GM23338 (cell line): ENCODE data around the gene OBI1. TPM values are rescaled to one million over a fixed set of nuclear protein-coding genes. Genes with fewer than 3 reads are reported as not detected.

ENCODE experiments used
- ATAC-seq: fragments of 200-7000 bp; cut with Tn5 transposase; 3 replicates; pipeline ENCODE4 v1.9.1; 2020
- DNase-seq: peaks from one replicate; pipeline ENCODE4 v3.0.0-alpha.2; 2015; ENCODE audit warnings: low spot score
- H2AFZ ChIP-seq: fragments of 200-600 bp; sonication (generic); 2 replicates; pipeline ENCODE4 v1.8.0; 2016; ENCODE audit warnings: antibody characterized with exemption, mild to moderate bottlenecking, moderate library complexity
- H3F3A ChIP-seq: fragments of 200-600 bp; sonication (generic); replicated peaks from 2 replicates; pipeline ENCODE4 v1.8.0; 2017; ENCODE audit warnings: antibody characterized with exemption, mixed run types, low read depth
- H3K27ac ChIP-seq: fragments of 200-600 bp; sonication (generic); 2 replicates; pipeline ENCODE4 v1.6.1; 2016; ENCODE audit warnings: low read depth
- H3K27me3 ChIP-seq: fragments of 200-600 bp; sonication (generic); 2 replicates; pipeline ENCODE4 v1.8.0; 2016; ENCODE audit warnings: mild to moderate bottlenecking, mixed run types, moderate library complexity; ENCODE audit not compliant: insufficient read depth
- H3K36me3 ChIP-seq: fragments of 200-600 bp; sonication (generic); 2 replicates; pipeline ENCODE4 v1.8.0; 2016; ENCODE audit warnings: mild to moderate bottlenecking; ENCODE audit not compliant: insufficient read depth
- H3K4me1 ChIP-seq: fragments of 200-600 bp; sonication (generic); 2 replicates; pipeline ENCODE4 v1.8.0; 2016; ENCODE audit warnings: mild to moderate bottlenecking, moderate library complexity; ENCODE audit not compliant: insufficient read depth
- H3K4me2 ChIP-seq: fragments of 200-600 bp; sonication (generic); 2 replicates; pipeline ENCODE4 v1.7.1; 2017; ENCODE audit warnings: mixed run types
- H3K4me3 ChIP-seq: fragments of 200-600 bp; sonication (generic); 2 replicates; pipeline ENCODE4 v1.6.1; 2016; ENCODE audit warnings: mixed run types
- H3K79me2 ChIP-seq: fragments of 200-600 bp; sonication (generic); replicated peaks from 2 replicates; pipeline ENCODE4 v1.8.0; 2017; ENCODE audit warnings: mild to moderate bottlenecking; ENCODE audit not compliant: insufficient read depth
- H3K9me2 ChIP-seq: fragments of 200-600 bp; sonication (generic); 2 replicates; pipeline ENCODE4 v1.8.0; 2017; ENCODE audit not compliant: insufficient read depth
- H4K20me1 ChIP-seq: fragments of 200-600 bp; sonication (generic); replicated peaks from 2 replicates; pipeline ENCODE4 v1.8.0; 2017; ENCODE audit warnings: mild to moderate bottlenecking; ENCODE audit not compliant: insufficient read depth
- H3K27ac Mint-ChIP-seq: 2 replicates; pipeline ENCODE4 v1.8.0; 2020; ENCODE audit warnings: inconsistent platforms, mild to moderate bottlenecking, moderate library complexity, mixed read lengths
- H3K27me3 Mint-ChIP-seq: 3 replicates; pipeline ENCODE4 v1.8.0; 2022; ENCODE audit warnings: low read depth, mild to moderate bottlenecking, moderate library complexity, mixed read lengths, inconsistent platforms; ENCODE audit not compliant: insufficient read depth, poor library complexity
- H3K36me3 Mint-ChIP-seq: 3 replicates; pipeline ENCODE4 v1.8.0; 2021; ENCODE audit warnings: low read depth, mild to moderate bottlenecking, inconsistent platforms, moderate library complexity, mixed read lengths
- H3K4me1 Mint-ChIP-seq: 3 replicates; pipeline ENCODE4 v1.8.0; 2020; ENCODE audit warnings: mild to moderate bottlenecking, inconsistent platforms, mixed read lengths
- H3K4me3 Mint-ChIP-seq: 3 replicates; pipeline ENCODE4 v1.8.0; 2021; ENCODE audit warnings: moderate library complexity, mild to moderate bottlenecking, inconsistent platforms, mixed read lengths
- H3K9me3 Mint-ChIP-seq: 3 replicates; pipeline ENCODE4 v1.8.0; 2020; ENCODE audit warnings: moderate library complexity, mild to moderate bottlenecking, inconsistent platforms, mixed read lengths
- CREB1 ChIP-seq: fragments of 250-450 bp; sonication (Bioruptor Pico); IDR thresholded peaks from 2 replicates; pipeline ENCODE4 v1.5.0; 2020; ENCODE audit warnings: low read depth, mild to moderate bottlenecking, moderate library complexity
- ETS1 ChIP-seq: IDR thresholded peaks from 2 replicates; pipeline ENCODE4 v1.6.1; 2016; ENCODE audit warnings: antibody characterized with exemption
- EZH2 ChIP-seq: fragments of 200-600 bp; sonication (generic); IDR thresholded peaks from one replicate; pipeline ENCODE4 v1.8.0; 2017; ENCODE audit warnings: antibody characterized with exemption, mild to moderate bottlenecking, low read depth; ENCODE audit not compliant: unreplicated experiment
- EZH2phosphoT487 ChIP-seq: fragments of 200-600 bp; sonication (generic); IDR thresholded peaks from one replicate; pipeline ENCODE4 v1.8.1; 2018; ENCODE audit warnings: antibody characterized with exemption; ENCODE audit not compliant: unreplicated experiment
- JUNB ChIP-seq: IDR thresholded peaks from one replicate; pipeline ENCODE4 v1.6.1; 2016; ENCODE audit warnings: antibody characterized with exemption; ENCODE audit not compliant: unreplicated experiment
- NANOG ChIP-seq: IDR thresholded peaks from 2 replicates; pipeline ENCODE4 v1.6.1; 2016; ENCODE audit warnings: antibody characterized with exemption, borderline replicate concordance
- POLR2AphosphoS5 ChIP-seq: IDR thresholded peaks from 2 replicates; pipeline ENCODE4 v1.6.1; 2016; ENCODE audit warnings: antibody characterized with exemption, low read depth
- STAT1 ChIP-seq: IDR thresholded peaks from one replicate; pipeline ENCODE4 v1.6.1; 2016; ENCODE audit warnings: antibody characterized with exemption; ENCODE audit not compliant: unreplicated experiment
- ZNF114 ChIP-seq: fragments of 250-450 bp; sonication (Bioruptor Pico); IDR thresholded peaks from 2 replicates; pipeline ENCODE4 v1.5.0; 2020; ENCODE audit warnings: mild to moderate bottlenecking, moderate library complexity
- ZNF331 ChIP-seq: fragments of 250-450 bp; sonication (Bioruptor Pico); IDR thresholded peaks from 2 replicates; pipeline ENCODE4 v1.5.0; 2020; ENCODE audit warnings: low read depth, mild to moderate bottlenecking, moderate library complexity
- ZNF462 ChIP-seq: fragments of 250-450 bp; sonication (Bioruptor Pico); IDR thresholded peaks from 2 replicates; pipeline ENCODE4 v1.5.0; 2020; ENCODE audit warnings: mild to moderate bottlenecking, moderate library complexity
- polyA plus RNA-seq: library from polyadenylated mRNA; unstranded; fragments of >200 nt; fragmentation: Nextera tagmentation; extraction: Ambion mirVana; gene quantifications from 2 replicates; pipeline ENCODE4 v1.2.1, GENCODE V29; 2016
- total RNA-seq: library from RNA; depleted of rRNA; stranded (reverse); fragments of >200 nt; shearing (Covaris generic); gene quantifications from 2 replicates; pipeline ENCODE4 v1.2.3, GENCODE V29; 2014
- TF ChIP-seq, protein P1 (sequence below): IDR thresholded peaks from one replicate; pipeline ENCODE4 v1.6.1; 2018; ENCODE audit warnings: antibody characterized with exemption; ENCODE audit not compliant: unreplicated experiment
- TF ChIP-seq, protein P2 (sequence below), 2 experiments: fragments of 200-600 bp in 1 of 2; sonication (generic) in 1 of 2; conservative IDR thresholded peaks; 2 replicates each; pipeline versions ENCODE4 v1.5.1 to v1.6.1; 2016 to 2017; ENCODE audit warnings: antibody characterized with exemption in 2 of 2, low read depth in 2 of 2, mild to moderate bottlenecking in 2 of 2, moderate library complexity in 1 of 2

Gene OBI1
- total and polyA plus RNA-seq, 2 experiments from 2014 or later: 8.2 to 11.1 TPM

GRCh38 chr13:78662467-78662866 lies 3.5 kb upstream of the OBI1 start:
- Histone ChIP-seq H3K36me3 (no peaks in the 10 kb centered on the region), H2AFZ (no peak overlapping the region), H3F3A (no peaks in the 10 kb centered on the region), H3K4me1 (peaks cover 13% of the 10 kb centered on the region), H3K9me2 (no peaks in the 10 kb centered on the region), H3K4me2 (no peak overlapping the region), H4K20me1 (peaks cover 1% of the 10 kb centered on the region; the same call in 1 of the 2 replicates), H3K79me2 (peaks cover 1% of the 10 kb centered on the region), H3K4me3 (no peak overlapping the region), H3K27ac (no peak overlapping the region), H3K27me3 (peaks cover 28% of the 10 kb centered on the region)
- no peak overlapping the region for H3K4me3 Mint-ChIP-seq
- H3K27ac Mint-ChIP-seq: no peak overlapping the region
- TF ChIP-seq ETS1 (no peak), NANOG (no peak), CREB1 (CRISPR knock-in tag) (no peak), EZH2 (no peak), ZNF462 (CRISPR knock-in tag) (no peak), ZNF331 (CRISPR knock-in tag) (no peak), ZNF114 (CRISPR knock-in tag) (no peak), POLR2AphosphoS5 (no peak), JUNB (no peak), EZH2phosphoT487 (no peak), STAT1 (no peak)
- TF ChIP-seq, protein P1, sequence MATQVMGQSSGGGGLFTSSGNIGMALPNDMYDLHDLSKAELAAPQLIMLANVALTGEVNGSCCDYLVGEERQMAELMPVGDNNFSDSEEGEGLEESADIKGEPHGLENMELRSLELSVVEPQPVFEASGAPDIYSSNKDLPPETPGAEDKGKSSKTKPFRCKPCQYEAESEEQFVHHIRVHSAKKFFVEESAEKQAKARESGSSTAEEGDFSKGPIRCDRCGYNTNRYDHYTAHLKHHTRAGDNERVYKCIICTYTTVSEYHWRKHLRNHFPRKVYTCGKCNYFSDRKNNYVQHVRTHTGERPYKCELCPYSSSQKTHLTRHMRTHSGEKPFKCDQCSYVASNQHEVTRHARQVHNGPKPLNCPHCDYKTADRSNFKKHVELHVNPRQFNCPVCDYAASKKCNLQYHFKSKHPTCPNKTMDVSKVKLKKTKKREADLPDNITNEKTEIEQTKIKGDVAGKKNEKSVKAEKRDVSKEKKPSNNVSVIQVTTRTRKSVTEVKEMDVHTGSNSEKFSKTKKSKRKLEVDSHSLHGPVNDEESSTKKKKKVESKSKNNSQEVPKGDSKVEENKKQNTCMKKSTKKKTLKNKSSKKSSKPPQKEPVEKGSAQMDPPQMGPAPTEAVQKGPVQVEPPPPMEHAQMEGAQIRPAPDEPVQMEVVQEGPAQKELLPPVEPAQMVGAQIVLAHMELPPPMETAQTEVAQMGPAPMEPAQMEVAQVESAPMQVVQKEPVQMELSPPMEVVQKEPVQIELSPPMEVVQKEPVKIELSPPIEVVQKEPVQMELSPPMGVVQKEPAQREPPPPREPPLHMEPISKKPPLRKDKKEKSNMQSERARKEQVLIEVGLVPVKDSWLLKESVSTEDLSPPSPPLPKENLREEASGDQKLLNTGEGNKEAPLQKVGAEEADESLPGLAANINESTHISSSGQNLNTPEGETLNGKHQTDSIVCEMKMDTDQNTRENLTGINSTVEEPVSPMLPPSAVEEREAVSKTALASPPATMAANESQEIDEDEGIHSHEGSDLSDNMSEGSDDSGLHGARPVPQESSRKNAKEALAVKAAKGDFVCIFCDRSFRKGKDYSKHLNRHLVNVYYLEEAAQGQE: no peak
- TF ChIP-seq, protein P2, sequence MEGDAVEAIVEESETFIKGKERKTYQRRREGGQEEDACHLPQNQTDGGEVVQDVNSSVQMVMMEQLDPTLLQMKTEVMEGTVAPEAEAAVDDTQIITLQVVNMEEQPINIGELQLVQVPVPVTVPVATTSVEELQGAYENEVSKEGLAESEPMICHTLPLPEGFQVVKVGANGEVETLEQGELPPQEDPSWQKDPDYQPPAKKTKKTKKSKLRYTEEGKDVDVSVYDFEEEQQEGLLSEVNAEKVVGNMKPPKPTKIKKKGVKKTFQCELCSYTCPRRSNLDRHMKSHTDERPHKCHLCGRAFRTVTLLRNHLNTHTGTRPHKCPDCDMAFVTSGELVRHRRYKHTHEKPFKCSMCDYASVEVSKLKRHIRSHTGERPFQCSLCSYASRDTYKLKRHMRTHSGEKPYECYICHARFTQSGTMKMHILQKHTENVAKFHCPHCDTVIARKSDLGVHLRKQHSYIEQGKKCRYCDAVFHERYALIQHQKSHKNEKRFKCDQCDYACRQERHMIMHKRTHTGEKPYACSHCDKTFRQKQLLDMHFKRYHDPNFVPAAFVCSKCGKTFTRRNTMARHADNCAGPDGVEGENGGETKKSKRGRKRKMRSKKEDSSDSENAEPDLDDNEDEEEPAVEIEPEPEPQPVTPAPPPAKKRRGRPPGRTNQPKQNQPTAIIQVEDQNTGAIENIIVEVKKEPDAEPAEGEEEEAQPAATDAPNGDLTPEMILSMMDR (conservative IDR thresholded peaks at IDR 0.05; ENCODE audit: low read depth in 2 of 2): no peak
- no peaks in the 10 kb centered on the region for H3K36me3 Mint-ChIP-seq
- ATAC-seq (no peak), DNase-seq (no peak)
- peaks cover 37% of the 10 kb centered on the region for H3K27me3 Mint-ChIP-seq
- peaks cover 22% of the 10 kb centered on the region for H3K4me1 Mint-ChIP-seq
- no peaks in the 10 kb centered on the region; the same call in 2 of the 3 replicates for H3K9me3 Mint-ChIP-seq
